Muscle layer of colon (tissue), 2 donors: Measurements from ENCODE around the gene MARK3.

Source experiments
- H3K27ac ChIP-seq: one replicate; pipeline ENCODE4 v1.7.0; 2013; ENCODE audit warnings: low read depth, mild to moderate bottlenecking, low read length, moderate library complexity
- H3K27me3 ChIP-seq, 2 donors: one replicate each; pipeline ENCODE4 v1.7.0; 2013; ENCODE audit warnings: low read length in 2 of 2, mild to moderate bottlenecking in 2 of 2; ENCODE audit not compliant: insufficient read depth in 2 of 2, control insufficient read depth in 1 of 2
- H3K36me3 ChIP-seq: one replicate; pipeline ENCODE4 v1.7.0; 2013; ENCODE audit warnings: mild to moderate bottlenecking, low read length; ENCODE audit not compliant: insufficient read depth
- H3K4me1 ChIP-seq: one replicate; pipeline ENCODE4 v1.7.0; 2013; ENCODE audit warnings: mild to moderate bottlenecking, low read length; ENCODE audit not compliant: insufficient read depth
- H3K4me3 ChIP-seq, 2 donors: one replicate each; pipeline ENCODE4 v1.7.0; 2013; ENCODE audit warnings: low read length in 2 of 2, low read depth in 1 of 2, mild to moderate bottlenecking in 1 of 2, moderate library complexity in 1 of 2
- H3K9ac ChIP-seq: one replicate; pipeline ENCODE4 v1.7.0; 2013; ENCODE audit warnings: low read length
- H3K9me3 ChIP-seq: one replicate; pipeline ENCODE4 v1.7.0; 2013; ENCODE audit warnings: mild to moderate bottlenecking, low read length
- donor health status: abdominal sarcoma.
- donor health status: Adenocarcinoma of cecum.

The MARK3 gene

DNA sequence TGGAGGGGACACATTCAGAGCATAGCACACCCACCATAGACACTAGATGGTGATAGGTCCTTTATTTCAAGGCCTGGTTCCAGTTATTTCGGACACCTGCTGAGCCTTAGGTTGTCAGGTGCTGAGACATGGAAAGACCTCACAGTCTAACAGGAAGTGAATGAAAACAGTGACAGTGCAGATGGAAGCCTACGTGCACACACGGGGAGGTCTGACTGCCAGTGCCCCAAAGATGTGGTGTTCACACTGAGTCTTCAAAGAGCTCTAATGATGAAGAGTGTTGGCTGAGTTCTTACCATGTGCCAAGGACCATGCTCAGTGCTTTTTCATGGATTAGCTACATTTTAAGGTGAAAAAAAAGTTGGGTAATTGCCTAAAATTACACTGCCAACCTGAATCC lies 90.8 kb downstream of the MARK3 start:
- H3K4me1 ChIP-seq: no peaks in the 10 kb centered on the region

DNA sequence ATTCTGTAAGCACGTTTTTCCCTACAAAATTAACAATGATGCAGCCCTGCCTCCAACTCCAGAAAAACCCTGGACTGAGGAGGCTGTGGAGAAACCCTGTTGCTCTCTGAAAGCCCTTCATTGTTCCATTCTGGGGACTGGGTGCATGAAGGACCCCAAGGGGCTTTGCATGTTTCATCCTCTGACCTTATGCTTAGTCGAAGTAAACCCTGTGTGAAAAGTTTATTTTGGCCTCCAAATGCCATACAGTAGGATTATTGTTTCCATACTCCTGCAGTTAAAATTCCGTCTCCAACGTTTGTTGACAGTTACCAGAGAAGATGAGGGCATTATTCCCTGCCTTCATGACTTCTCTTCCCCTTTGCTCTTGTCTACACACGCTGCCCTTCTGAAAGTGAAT lies 91.4 kb downstream of the MARK3 start:
- no peaks in the 10 kb centered on the region for H3K27me3 ChIP-seq
- H3K36me3 ChIP-seq: peaks cover 51% of the 10 kb centered on the region
- H3K4me3 ChIP-seq: no peak overlapping the region
- no peaks in the 10 kb centered on the region for H3K4me1 ChIP-seq
- H3K9me3 ChIP-seq: no peaks in the 10 kb centered on the region
- H3K27ac ChIP-seq: no peak overlapping the region
- H3K9ac ChIP-seq: no peak overlapping the region

More for the DNA sequence above, 90.8 kb downstream of the MARK3 start:
- Histone ChIP-seq H3K4me3 (no peak overlapping the region), H3K9me3 (no peaks in the 10 kb centered on the region), H3K36me3 (peaks cover 51% of the 10 kb centered on the region), H3K27me3 (no peaks in the 10 kb centered on the region), H3K27ac (no peak overlapping the region), H3K9ac (no peak overlapping the region)

DNA sequence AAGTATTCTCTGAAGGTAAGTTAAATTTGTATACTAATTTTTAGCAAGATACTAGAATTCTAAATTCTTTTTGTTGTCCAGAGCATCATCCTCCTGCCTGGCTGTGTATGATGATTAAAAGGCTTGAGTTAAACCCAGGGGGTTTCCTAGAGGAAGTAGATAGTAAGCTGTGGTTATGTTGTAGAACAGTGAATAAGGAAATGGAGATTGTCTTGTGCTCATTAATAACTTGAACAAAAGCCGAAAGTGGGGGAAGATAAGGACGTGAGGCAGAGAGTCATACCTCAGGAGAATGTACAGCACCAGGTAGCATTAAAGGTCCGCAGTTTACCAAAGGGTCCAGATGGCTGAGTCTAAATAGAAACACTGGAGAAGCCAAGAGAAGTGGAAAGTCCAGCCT lies 95.4 kb downstream of the MARK3 start:
- H3K27me3 ChIP-seq: no peaks in the 10 kb centered on the region
- H3K9ac ChIP-seq: no peak overlapping the region
- no peaks in the 10 kb centered on the region for H3K9me3 ChIP-seq
- no peaks in the 10 kb centered on the region for H3K4me1 ChIP-seq
- H3K36me3 ChIP-seq: peaks cover 42% of the 10 kb centered on the region
- H3K4me3 ChIP-seq: no peak overlapping the region
- no peak overlapping the region for H3K27ac ChIP-seq

DNA sequence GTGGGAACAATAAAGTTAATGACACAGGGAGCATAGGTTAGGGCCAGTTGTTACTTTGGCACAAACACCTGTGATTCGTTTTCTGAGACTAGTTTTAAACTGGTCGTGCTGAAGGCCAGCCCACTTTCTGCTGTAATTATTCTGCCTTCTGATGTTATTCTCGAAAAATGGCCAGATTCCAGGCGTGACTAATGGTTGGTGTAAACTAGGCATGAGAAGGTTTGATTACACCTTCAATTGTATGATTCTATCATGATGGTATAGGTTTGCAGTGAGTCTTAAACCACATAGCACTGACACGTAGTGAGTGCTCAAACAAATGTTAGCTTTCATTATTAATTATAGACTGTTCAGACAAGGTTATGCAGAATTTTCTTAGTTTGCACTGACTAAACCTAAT lies 98.4 kb downstream of the MARK3 start:
- H3K36me3 ChIP-seq: peaks cover 34% of the 10 kb centered on the region
- no peak overlapping the region for H3K4me3 ChIP-seq
- H3K27me3 ChIP-seq: no peaks in the 10 kb centered on the region
- H3K9me3 ChIP-seq: no peaks in the 10 kb centered on the region
- no peak overlapping the region for H3K9ac ChIP-seq
- H3K4me1 ChIP-seq: no peaks in the 10 kb centered on the region
- no peak overlapping the region for H3K27ac ChIP-seq

DNA sequence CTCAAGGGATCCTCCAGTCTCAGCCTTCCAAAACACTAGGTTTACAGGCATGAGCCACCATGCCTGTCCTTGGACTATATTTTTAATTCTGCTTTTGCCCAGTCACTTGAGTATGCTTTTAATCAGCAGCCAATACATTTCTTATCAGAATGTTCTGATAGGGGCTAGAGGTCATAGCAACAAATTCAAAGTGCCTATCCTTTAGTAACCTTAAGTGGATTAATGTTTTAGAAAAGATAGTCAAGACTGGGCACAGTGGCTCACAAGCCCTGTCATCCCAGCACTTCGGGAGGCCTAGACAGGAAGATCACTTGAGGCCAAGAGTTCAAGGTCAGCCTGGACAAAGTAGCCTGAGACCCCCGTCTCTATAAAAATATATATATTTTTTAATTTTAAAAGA lies 100.3 kb downstream of the MARK3 start:
- no peaks in the 10 kb centered on the region for H3K9me3 ChIP-seq
- H3K27me3 ChIP-seq: no peaks in the 10 kb centered on the region
- no peak overlapping the region for H3K9ac ChIP-seq
- H3K4me3 ChIP-seq: no peak overlapping the region
- H3K36me3 ChIP-seq: peaks cover 40% of the 10 kb centered on the region
- H3K4me1 ChIP-seq: no peaks in the 10 kb centered on the region
- no peak overlapping the region for H3K27ac ChIP-seq

DNA sequence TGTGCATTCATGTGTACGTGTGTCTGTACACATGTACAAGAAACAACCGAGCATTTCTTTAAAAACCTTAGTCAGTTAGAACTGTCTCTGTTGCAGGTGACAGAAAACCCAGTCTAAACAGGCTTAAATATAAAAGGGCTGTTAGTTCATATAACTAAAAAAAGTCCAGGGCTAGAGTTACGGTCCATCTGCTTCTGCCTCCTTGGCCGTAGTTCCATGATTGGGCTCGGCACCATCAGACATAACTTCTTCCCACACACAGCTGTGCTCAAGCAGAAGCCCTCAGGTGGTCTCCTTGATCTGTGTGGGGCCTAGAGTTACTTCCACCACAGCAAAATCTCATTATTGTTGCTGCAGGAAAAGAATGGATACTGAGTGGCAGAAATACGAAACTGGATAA lies 102.9 kb downstream of the MARK3 start:
- Histone ChIP-seq H3K9me3 (no peaks in the 10 kb centered on the region), H3K27me3 (no peaks in the 10 kb centered on the region), H3K4me1 (no peaks in the 10 kb centered on the region), H3K4me3 (no peak overlapping the region), H3K27ac (no peak overlapping the region), H3K9ac (no peak overlapping the region), H3K36me3 (peaks cover 41% of the 10 kb centered on the region)

DNA sequence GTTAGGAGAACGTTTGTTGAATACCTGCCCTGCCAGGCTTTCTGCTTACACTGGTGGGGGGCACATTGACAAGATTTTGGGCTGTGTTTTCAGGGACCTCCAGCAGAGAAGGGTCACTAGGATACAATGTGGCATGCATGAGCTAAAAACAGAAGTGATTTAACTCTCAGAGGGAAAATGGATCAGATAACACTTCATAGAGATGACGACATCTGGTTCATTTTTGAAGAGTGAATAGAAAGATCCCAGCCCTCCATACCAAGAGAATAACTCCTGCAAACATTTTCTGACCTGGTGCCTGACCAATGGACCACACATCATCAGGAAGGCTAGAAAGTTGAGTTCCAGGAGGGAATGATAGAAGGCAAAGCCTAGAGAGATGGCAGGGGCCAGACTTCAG lies 103.7 kb downstream of the MARK3 start:
- H3K4me3 ChIP-seq: no peak overlapping the region
- H3K27me3 ChIP-seq: no peaks in the 10 kb centered on the region
- H3K27ac ChIP-seq: no peak overlapping the region
- no peak overlapping the region for H3K9ac ChIP-seq
- no peaks in the 10 kb centered on the region for H3K4me1 ChIP-seq
- H3K36me3 ChIP-seq: peaks cover 41% of the 10 kb centered on the region
- no peaks in the 10 kb centered on the region for H3K9me3 ChIP-seq

DNA sequence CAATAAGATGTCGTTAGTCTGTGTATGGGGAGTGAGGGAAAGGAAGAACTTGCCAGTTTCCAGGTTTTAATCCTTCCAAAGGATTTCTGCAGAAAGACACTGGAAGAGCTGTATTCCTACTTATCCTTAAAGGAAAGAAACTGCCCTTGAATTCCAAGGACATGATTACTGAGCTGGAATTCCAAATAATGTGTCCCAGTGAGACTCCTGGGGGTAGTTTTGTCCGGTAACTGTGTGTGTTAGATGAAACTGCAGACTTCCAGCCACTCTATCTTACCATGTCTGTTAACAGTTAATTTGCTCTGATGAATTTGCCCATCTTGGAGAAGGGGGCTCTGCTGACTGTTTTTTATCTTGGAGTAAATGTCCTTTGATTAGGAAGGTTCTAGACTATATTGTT lies 104.4 kb downstream of the MARK3 start:
- peaks cover 41% of the 10 kb centered on the region for H3K36me3 ChIP-seq
- H3K27ac ChIP-seq: no peak overlapping the region
- no peak overlapping the region for H3K9ac ChIP-seq
- no peaks in the 10 kb centered on the region for H3K4me1 ChIP-seq
- no peaks in the 10 kb centered on the region for H3K9me3 ChIP-seq
- no peak overlapping the region for H3K4me3 ChIP-seq
- no peaks in the 10 kb centered on the region for H3K27me3 ChIP-seq

DNA sequence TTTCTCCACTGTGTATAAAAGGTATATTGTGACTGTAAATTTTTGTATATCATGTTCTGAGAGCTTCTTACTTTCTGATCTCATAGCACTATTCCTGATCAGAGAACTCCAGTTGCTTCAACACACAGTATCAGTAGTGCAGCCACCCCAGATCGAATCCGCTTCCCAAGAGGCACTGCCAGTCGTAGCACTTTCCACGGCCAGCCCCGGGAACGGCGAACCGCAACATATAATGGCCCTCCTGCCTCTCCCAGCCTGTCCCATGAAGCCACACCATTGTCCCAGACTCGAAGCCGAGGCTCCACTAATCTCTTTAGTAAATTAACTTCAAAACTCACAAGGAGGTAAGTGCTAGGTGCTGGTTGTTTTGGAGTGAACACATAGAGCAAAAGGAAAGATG lies 106.5 kb downstream of the MARK3 start:
- Histone ChIP-seq H3K36me3 (peaks cover 52% of the 10 kb centered on the region), H3K9me3 (no peaks in the 10 kb centered on the region), H3K4me3 (no peak overlapping the region)

DNA sequence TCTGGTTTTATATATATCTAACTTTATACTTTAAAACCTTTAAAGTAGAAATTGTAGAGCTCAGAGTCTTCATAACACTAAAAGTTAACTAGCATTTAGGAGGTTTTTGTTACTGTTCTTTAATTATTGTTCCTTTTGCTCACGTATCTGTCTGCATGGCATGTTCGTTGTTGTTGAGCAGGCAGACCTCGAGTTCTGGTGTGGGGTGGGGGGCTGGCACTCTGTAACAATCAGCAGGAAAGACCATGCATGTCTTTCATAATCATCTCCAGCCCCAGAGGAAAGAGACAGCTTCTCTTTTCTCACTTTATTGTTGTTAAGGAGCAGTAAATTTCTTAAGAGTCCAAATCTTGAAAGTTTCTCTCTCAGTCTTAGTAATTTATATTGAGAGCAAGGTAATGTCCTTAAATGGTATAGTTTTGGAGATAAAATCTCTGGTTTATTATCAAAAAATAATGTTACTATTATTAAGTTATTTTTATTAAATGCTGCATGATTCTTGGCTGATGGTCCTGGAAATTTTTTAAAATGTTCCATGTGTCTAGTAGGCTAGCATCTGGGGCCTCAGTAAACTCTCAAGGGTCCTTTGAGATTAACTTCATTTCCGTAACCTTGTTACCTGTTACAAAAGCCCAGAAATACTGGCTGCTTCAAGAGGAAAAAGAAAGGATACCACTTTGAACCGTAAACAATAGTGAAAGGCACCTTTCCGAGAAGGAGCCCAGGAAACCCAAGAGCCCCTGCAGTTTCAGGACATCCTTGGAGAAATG lies 107.1 kb downstream of the MARK3 start:
- Histone ChIP-seq H3K4me3 (no peak overlapping the region), H3K9ac (no peak overlapping the region), H3K27ac (no peak overlapping the region), H3K4me1 (no peaks in the 10 kb centered on the region), H3K9me3 (no peaks in the 10 kb centered on the region), H3K36me3 (peaks cover 50% of the 10 kb centered on the region), H3K27me3 (no peaks in the 10 kb centered on the region)

More for the DNA sequence above, 106.5 kb downstream of the MARK3 start:
- no peaks in the 10 kb centered on the region for H3K4me1 ChIP-seq
- no peaks in the 10 kb centered on the region for H3K27me3 ChIP-seq
- no peak overlapping the region for H3K9ac ChIP-seq
- no peak overlapping the region for H3K27ac ChIP-seq

DNA sequence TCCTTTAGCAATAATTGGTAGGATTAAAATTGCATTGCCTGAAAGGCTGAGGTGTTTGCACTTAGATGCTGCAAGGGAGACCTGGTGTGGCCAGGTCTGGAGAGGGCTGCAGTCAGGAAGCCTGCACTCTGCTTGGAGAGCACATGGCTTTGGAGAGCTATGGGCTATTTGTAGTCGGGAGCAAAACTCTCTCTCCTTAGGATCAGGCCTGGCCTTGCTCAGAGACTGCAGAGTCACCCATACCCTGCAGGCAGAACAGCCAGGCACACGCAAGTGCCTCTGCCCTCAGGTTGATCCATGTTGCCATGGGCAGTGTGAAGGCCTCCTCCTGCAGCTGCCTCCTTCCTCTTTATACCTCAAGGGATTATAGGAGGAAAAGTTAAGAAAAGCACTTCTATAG lies 110.6 kb downstream of the MARK3 start:
- peaks cover 7% of the 10 kb centered on the region for H3K4me1 ChIP-seq
- H3K4me3 ChIP-seq: no peak overlapping the region
- H3K27ac ChIP-seq: no peak overlapping the region
- H3K9ac ChIP-seq: no peak overlapping the region
- peaks cover 43% of the 10 kb centered on the region for H3K36me3 ChIP-seq
- H3K9me3 ChIP-seq: no peaks in the 10 kb centered on the region
- H3K27me3 ChIP-seq: no peaks in the 10 kb centered on the region

DNA sequence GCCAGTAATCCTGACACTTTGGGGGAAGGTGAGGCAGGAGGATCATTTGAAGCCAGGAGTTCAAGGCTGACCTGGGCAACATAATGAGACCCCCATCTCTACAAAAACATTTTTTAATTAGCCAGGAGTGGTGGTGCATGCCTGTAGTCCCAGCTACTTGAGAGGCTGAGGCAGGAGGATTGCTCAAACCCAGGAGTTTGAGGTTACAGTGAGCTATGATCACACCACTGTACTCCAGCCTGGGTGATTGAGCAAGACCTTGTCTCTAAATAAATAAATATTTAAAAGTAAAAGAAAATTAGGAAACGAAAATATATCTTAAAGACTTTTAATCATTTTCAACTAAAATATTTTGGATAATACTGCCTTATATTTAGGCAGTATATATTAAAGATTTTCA lies 111.6 kb downstream of the MARK3 start:
- Histone ChIP-seq H3K4me3 (no peak overlapping the region), H3K36me3 (peaks cover 43% of the 10 kb centered on the region), H3K4me1 (peaks cover 7% of the 10 kb centered on the region), H3K27me3 (no peaks in the 10 kb centered on the region), H3K27ac (no peak overlapping the region), H3K9ac (no peak overlapping the region), H3K9me3 (no peaks in the 10 kb centered on the region)
